GM18511 (cell line): ENCODE data around the gene CREB5.
"Not testable (repeated sequence)": the region's sequence is repeated elsewhere in the genome, so short reads cannot be mapped to it uniquely, and the experiment has no call there.

ENCODE experiments used
- ATAC-seq: cut with Tn5 transposase; IDR thresholded peaks from one replicate; pipeline ENCODE4 v1.9.1; 2021; ENCODE audit warnings: mild to moderate bottlenecking, moderate library complexity; ENCODE audit not compliant: unreplicated experiment

CREB5 gene

GRCh38 chr7:28598037-28598436 is 185.7 kb downstream of the CREB5 start:
- not testable (repeated sequence) for ATAC-seq

GRCh38 chr7:28598586-28598985 is 186.3 kb downstream of the CREB5 start:
- no peak for ATAC-seq

- ATAC-seq, result no peak
Observed at GRCh38 chr7:28599411-28599810, 187.1 kb downstream of the CREB5 start.

- no peak for ATAC-seq
Observed at GRCh38 chr7:28602282-28602681, 190.0 kb downstream of the CREB5 start.

- ATAC-seq, result no peak
Observed at GRCh38 chr7:28605427-28606085, 193.2 kb downstream of the CREB5 start.

GRCh38 chr7:28606421-28606820 is 194.1 kb downstream of the CREB5 start:
- ATAC-seq, result no peak

GRCh38 chr7:28607855-28608193 is 195.5 kb downstream of the CREB5 start:
- ATAC-seq, result no peak

- no peak for ATAC-seq
Observed at GRCh38 chr7:28608237-28608656, 195.9 kb downstream of the CREB5 start.

- ATAC-seq, result no peak
Observed at GRCh38 chr7:28608731-28609130, 196.4 kb downstream of the CREB5 start.

GRCh38 chr7:28609608-28610007 is 197.3 kb downstream of the CREB5 start:
- no peak for ATAC-seq

GRCh38 chr7:28611399-28611897 is 199.1 kb downstream of the CREB5 start:
- ATAC-seq, result not testable (repeated sequence)

- no peak for ATAC-seq
Observed at GRCh38 chr7:28613262-28613661, 200.9 kb downstream of the CREB5 start.

- ATAC-seq, result no peak
Observed at GRCh38 chr7:28615091-28615490, 202.8 kb downstream of the CREB5 start.

- ATAC-seq, result no peak
Observed at GRCh38 chr7:28617308-28617880, 205.1 kb downstream of the CREB5 start.

GRCh38 chr7:28618383-28618782 is 206.1 kb downstream of the CREB5 start:
- no peak for ATAC-seq

- ATAC-seq, result no peak
Observed at GRCh38 chr7:28619256-28619655, 206.9 kb downstream of the CREB5 start.

- peak; percentile 68 for ATAC-seq
Observed at GRCh38 chr7:28621369-28621841, 209.1 kb downstream of the CREB5 start.

GRCh38 chr7:28623105-28623730 is 210.9 kb downstream of the CREB5 start:
- ATAC-seq, result no peak

- no peak for ATAC-seq
Observed at GRCh38 chr7:28623863-28624262, 211.5 kb downstream of the CREB5 start.

GRCh38 chr7:28625432-28625831 is 213.1 kb downstream of the CREB5 start:
- ATAC-seq, result no peak

- no peak for ATAC-seq
Observed at GRCh38 chr7:28626221-28626620, 213.9 kb downstream of the CREB5 start.

- ATAC-seq, result no peak
Observed at GRCh38 chr7:28626624-28627262, 214.4 kb downstream of the CREB5 start.
